Measurements from ENCODE around the gene E2F4. TPM values are rescaled to one million over a fixed set of nuclear protein-coding genes. Genes with fewer than 3 reads are reported as not detected.

The E2F4 gene
- total and polyA plus RNA-seq, 2 of the 13 experiments (the other 11 are each of a cell fraction or from before 2014, with no cell fraction given) = 84.8 to 91.2 TPM

- TF ChIP-seq E2F2 (CRISPR knock-in tag; IDR thresholded peaks at IDR 0.05; ENCODE audit: borderline replicate concordance) (peak; percentile 45; the same call in 1 of the 2 replicates), ARID4A (CRISPR knock-in tag; IDR thresholded peaks at IDR 0.05; ENCODE audit: borderline replicate concordance) (peak; percentile 44; the same call in 1 of the 2 replicates), RAD21 (CRISPR knock-in tag; IDR thresholded peaks at IDR 0.05) (peak; percentile 13; the same call in 1 of the 2 replicates), EHMT2 (IDR thresholded peaks at IDR 0.05; ENCODE audit: borderline replicate concordance, low read depth, low read length) (no peak), PRMT3 (CRISPR knock-in tag; IDR thresholded peaks at IDR 0.05; ENCODE audit: borderline replicate concordance, low read depth) (no peak), SAFB2 (CRISPR knock-in tag; IDR thresholded peaks at IDR 0.05; ENCODE audit: borderline replicate concordance, low read depth) (no peak; the same call in none of the 2 replicates), SYNCRIP (IDR thresholded peaks at IDR 0.05; ENCODE audit: insufficient read depth, low read depth, low read length) (no peak), ZNF407 (CRISPR knock-in tag; IDR thresholded peaks at IDR 0.05; ENCODE audit: not compliant biosample characterization) (peak; percentile 79), ZNF235 (CRISPR knock-in tag; IDR thresholded peaks at IDR 0.05; ENCODE audit: borderline replicate concordance) (0 out of 2 replicates have a peak, but pooled peaks have one; percentile 12), ZNF276 (CRISPR knock-in tag; IDR thresholded peaks at IDR 0.05; ENCODE audit: low read depth) (no peak)
Observed at GRCh38 chr16:67170168-67170948, 21.6 kb upstream of the E2F4 start, which contains the start of gene NOL3 (continued).
